SU-DHL-6 (cell line): Measurements from ENCODE around the gene EAF2.

Experiments used
- CTCF ChIP-seq: fragments of 200-600 bp; sonication (generic); IDR thresholded peaks from one replicate; pipeline ENCODE4 v1.5.1; 2017; ENCODE audit warnings: antibody characterized with exemption, mild to moderate bottlenecking, low read length, moderate library complexity; ENCODE audit not compliant: insufficient read depth, poor library complexity, severe bottlenecking
- EZH2phosphoT487 ChIP-seq: fragments of 200-600 bp; sonication (generic), shearing (Covaris generic); conservative IDR thresholded peaks from 2 replicates; pipeline ENCODE4 v1.6.1; 2018; ENCODE audit warnings: mild to moderate bottlenecking, antibody characterized with exemption, low read length, moderate library complexity, mixed read lengths

GRCh38 chr3:121794264-121794983 is 40.6 kb upstream of the EAF2 start:
- TF ChIP-seq CTCF (no peak), EZH2phosphoT487 (no peak)
